Heart right ventricle (tissue), 16 donors: ENCODE measurements around the gene ATP13A5. TPM values are rescaled to one million over a fixed set of nuclear protein-coding genes. Genes with fewer than 3 reads are reported as not detected.

Experiments
- ATAC-seq, 8 donors: fragments of 200-7000 bp; cut with Tn5 transposase; one replicate each; pipeline ENCODE4 v1.9.1; 2020; ENCODE audit warnings: mild to moderate bottlenecking in 8 of 8, moderate library complexity in 8 of 8, moderate number of reproducible peaks in 1 of 8
- DNase-seq, 2 donors: peaks; one replicate each; pipeline ENCODE4 v3.0.0-alpha.2; 2020
- H3K27ac ChIP-seq, 10 donors: fragments of 200-600 bp; sonication (generic) in 2 of 10; one replicate each; pipeline versions ENCODE4 v1.5.0 to v1.8.0; 2020 to 2022; ENCODE audit warnings: mild to moderate bottlenecking in 3 of 10
- H3K27me3 ChIP-seq, 7 donors: fragments of 200-600 bp; one replicate each; pipeline ENCODE4 v1.8.0; 2021 to 2022; ENCODE audit warnings: mild to moderate bottlenecking in 2 of 7
- H3K36me3 ChIP-seq, 9 donors: fragments of 200-600 bp; sonication (generic) in 1 of 9; one replicate each; pipeline versions ENCODE4 v1.5.0 to v1.8.0; 2020 to 2022; ENCODE audit warnings: mild to moderate bottlenecking in 2 of 9
- H3K4me1 ChIP-seq, 9 donors: fragments of 200-600 bp; sonication (generic) in 1 of 9; one replicate each; pipeline versions ENCODE4 v1.5.0 to v1.8.0; 2020 to 2022; ENCODE audit warnings: mild to moderate bottlenecking in 4 of 9
- H3K4me3 ChIP-seq, 10 donors: fragments of 200-600 bp; sonication (generic) in 2 of 10; one replicate each; pipeline versions ENCODE4 v1.5.0 to v1.8.0; 2020 to 2022; ENCODE audit warnings: mild to moderate bottlenecking in 7 of 10, moderate library complexity in 2 of 10
- H3K9me3 ChIP-seq, 11 donors: fragments of 200-600 bp in 10 of 11; sonication (generic) in 2 of 11; one replicate each; pipeline versions ENCODE4 v1.5.0 to v1.8.0; 2013 to 2022; ENCODE audit warnings: mild to moderate bottlenecking in 2 of 11, control low read depth in 1 of 11, moderate library complexity in 1 of 11
- WGBS, 2 donors: extraction: QIAGEN DNeasy Blood & Tissue Kit; methylation state at CpG; one replicate each; pipeline ENCODE4 v1.1.7; 2013; ENCODE audit warnings: inconsistent platforms in 1 of 2; 5-methylcytosine and 5-hydroxymethylcytosine counted together
- intact Hi-C, 10 donors: fragments of 100-400 bp; cut with DNase I; formaldehyde crosslinking; loops; one replicate each; pipeline versions ENCODE4 v1.11.1 to v1.14.2; 2022
- polyA plus RNA-seq, 2 donors: library from polyadenylated mRNA; stranded (reverse); fragments of 200-250 nt; gene quantifications; one replicate each; pipeline ENCODE4 v1.2.3, GENCODE V29; 2013
- total RNA-seq, 10 donors: library from RNA; stranded (reverse); fragmentation: NEBNext Ultra II Directional in 3 of 10; extraction: Animal tissue kit (Norgen Biotek cat#: 25700) in 3 of 10; gene quantifications; one replicate each; pipeline versions ENCODE4 v1.2.1 to v1.2.4, GENCODE V29; 2021 to 2023
- TF ChIP-seq, protein P1 (sequence below), 9 donors: fragments of 200-600 bp; sonication (generic) in 2 of 9; IDR thresholded peaks; one replicate each; pipeline versions ENCODE4 v1.5.0 to v1.8.0; 2021 to 2022; ENCODE audit warnings: antibody characterized with exemption in 9 of 9, mild to moderate bottlenecking in 5 of 9, moderate library complexity in 1 of 9
- donor health status: Arrhythmogenic right ventricular cardiomyopathy.
- donor health status: ischemic (EF 13 %, LVEDD 7.1; RV severe dilation, severe dysfunction).
- donor health status: healthy with polysubstance abuse.
- donor health status: DM: no; HTN: yes; CAD: no.
- donor health status: DM: no; HTN: no; CAD: no.
- donor health status: ischemic (EF 25% LVEDD 6.9; RV normal size, moderate dysfunction).
- donor health status: ischemic (EF 25% LVEDD 5.7; RV mildly dilated, moderate dysfunction).
- donor health status: healthy.
- donor health status: DM: yes; HTN: yes; CAD: no.
- donor health status: Ischemic cardiomyopathy.
- donor health status: ischemic (EF 35%, LVEDD 5.7; RV mildly dilated, moderate dysfunction).
- donor health status: nonischemic (EF 11% LVEDD 7.7; RV severe dilation, severe dysfunction).
- donor health status: DM: yes; HTN: yes; CAD: no.
- donor health status: PGD.
- donor health status: ischemic (EF 29% LVEDD 5.4; RV normal size, mild dysfunction).
- donor health status: nonischemic (EF 23%, LVEDD 6.1; RV moderate dilation, normal function).

ATP13A5 gene
- total and polyA plus RNA-seq, 12 donors: 0.06 TPM; not detected in 11

GRCh38 chr3:193330555-193331204 lies 47.9 kb downstream of the ATP13A5 start:
- no peak for DNase-seq
- TF ChIP-seq, protein P1, sequence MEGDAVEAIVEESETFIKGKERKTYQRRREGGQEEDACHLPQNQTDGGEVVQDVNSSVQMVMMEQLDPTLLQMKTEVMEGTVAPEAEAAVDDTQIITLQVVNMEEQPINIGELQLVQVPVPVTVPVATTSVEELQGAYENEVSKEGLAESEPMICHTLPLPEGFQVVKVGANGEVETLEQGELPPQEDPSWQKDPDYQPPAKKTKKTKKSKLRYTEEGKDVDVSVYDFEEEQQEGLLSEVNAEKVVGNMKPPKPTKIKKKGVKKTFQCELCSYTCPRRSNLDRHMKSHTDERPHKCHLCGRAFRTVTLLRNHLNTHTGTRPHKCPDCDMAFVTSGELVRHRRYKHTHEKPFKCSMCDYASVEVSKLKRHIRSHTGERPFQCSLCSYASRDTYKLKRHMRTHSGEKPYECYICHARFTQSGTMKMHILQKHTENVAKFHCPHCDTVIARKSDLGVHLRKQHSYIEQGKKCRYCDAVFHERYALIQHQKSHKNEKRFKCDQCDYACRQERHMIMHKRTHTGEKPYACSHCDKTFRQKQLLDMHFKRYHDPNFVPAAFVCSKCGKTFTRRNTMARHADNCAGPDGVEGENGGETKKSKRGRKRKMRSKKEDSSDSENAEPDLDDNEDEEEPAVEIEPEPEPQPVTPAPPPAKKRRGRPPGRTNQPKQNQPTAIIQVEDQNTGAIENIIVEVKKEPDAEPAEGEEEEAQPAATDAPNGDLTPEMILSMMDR (IDR thresholded peaks at IDR 0.05): no peak
- H3K9me3 ChIP-seq: no peaks in the 10 kb centered on the region
- peaks cover 0 to 3% (median 0%) of the 10 kb centered on the region in 9 donors for H3K4me1 ChIP-seq
- no peak for ATAC-seq
- intact Hi-C loops: no loop called here
- no peak overlapping the region for H3K4me3 ChIP-seq
- H3K27ac ChIP-seq: no peak overlapping the region
- WGBS, 2 donors: 73 to 77% methylated on average over 3 of the region's 3 CpGs
- H3K36me3 ChIP-seq: no peaks in the 10 kb centered on the region
- peaks cover 0 to 1% (median 0%) of the 10 kb centered on the region in 7 donors for H3K27me3 ChIP-seq

DNA sequence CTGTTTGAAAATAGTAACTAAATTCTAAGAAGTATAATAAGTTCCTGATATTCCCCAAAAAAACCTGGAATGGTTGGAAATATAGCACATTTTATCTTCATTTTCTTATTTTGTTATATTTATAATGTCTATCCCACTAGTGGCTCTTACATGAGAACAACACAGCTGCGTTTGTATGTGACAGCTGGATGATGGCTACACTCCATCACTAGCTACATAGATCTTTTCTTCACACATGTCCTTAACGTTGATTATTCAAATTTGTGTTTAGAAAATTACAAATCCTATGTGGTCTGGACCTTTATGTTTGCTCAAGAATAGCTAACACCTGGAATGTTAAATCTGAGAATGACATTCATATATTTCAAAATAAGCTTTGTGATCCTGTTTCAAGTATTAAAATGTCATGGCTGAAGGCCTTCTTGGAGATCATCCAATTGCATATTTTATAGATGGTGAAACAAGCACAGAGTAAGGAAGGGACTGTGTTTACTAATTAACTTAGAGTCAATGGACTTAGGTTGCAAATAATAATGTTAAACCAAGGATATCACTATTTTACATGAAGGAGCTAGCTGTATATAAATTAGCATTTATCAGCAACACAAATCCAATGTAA lies 60.8 kb downstream of the ATP13A5 start:
- H3K9me3 ChIP-seq: no peaks in the 10 kb centered on the region
- H3K4me1 ChIP-seq: no peaks in the 10 kb centered on the region
- TF ChIP-seq, protein P1 (IDR thresholded peaks at IDR 0.05): no peak
- no peaks in the 10 kb centered on the region for H3K27me3 ChIP-seq
- WGBS, 2 donors: 67 to 72% methylated on average over 2 of the region's 2 CpGs
- ATAC-seq (no peak), DNase-seq (no peak)
- H3K36me3 ChIP-seq: no peaks in the 10 kb centered on the region
- no peak overlapping the region for H3K27ac ChIP-seq
- intact Hi-C loops: no loop called here
- no peak overlapping the region for H3K4me3 ChIP-seq

GRCh38 chr3:193314161-193314560 lies 64.4 kb downstream of the ATP13A5 start:
- Histone ChIP-seq H3K9me3 (no peaks in the 10 kb centered on the region), H3K27me3 (no peaks in the 10 kb centered on the region), H3K4me1 (peaks cover 0 to 16% (median 8%) of the 10 kb centered on the region in 9 donors), H3K36me3 (no peaks in the 10 kb centered on the region), H3K27ac (no peak overlapping the region), H3K4me3 (no peak overlapping the region)
- TF ChIP-seq, protein P1 (IDR thresholded peaks at IDR 0.05): no peak
- intact Hi-C loops: no loop called here
- no peak for DNase-seq
- 86 to 96% methylated on average over 3 of the region's 3 CpGs for WGBS, 2 donors
- no peak for ATAC-seq

GRCh38 chr3:193313061-193313958 lies 65.2 kb downstream of the ATP13A5 start:
- ATAC-seq (no peak), DNase-seq (no peak)
- no peaks in the 10 kb centered on the region for H3K36me3 ChIP-seq
- H3K4me3 ChIP-seq: no peak overlapping the region
- H3K4me1 ChIP-seq: peaks cover 0 to 16% (median 8%) of the 10 kb centered on the region in 9 donors
- no peak overlapping the region for H3K27ac ChIP-seq
- H3K27me3 ChIP-seq: no peaks in the 10 kb centered on the region
- TF ChIP-seq, protein P1 (IDR thresholded peaks at IDR 0.05): no peak
- H3K9me3 ChIP-seq: no peaks in the 10 kb centered on the region
- intact Hi-C loops: no loop called here
- WGBS, 2 donors: 90% methylated on average over 3 of the region's 3 CpGs
